ENCODE measurements around the gene XXYLT1.
"Not testable (repeated sequence)": the region's sequence is repeated elsewhere in the genome, so short reads cannot be mapped to it uniquely, and the experiment has no call there.

The XXYLT1 gene

GRCh38 chr3:195204360-195205163 is 66.4 kb downstream of the XXYLT1 start:
- no peak for DNase-seq

DNA sequence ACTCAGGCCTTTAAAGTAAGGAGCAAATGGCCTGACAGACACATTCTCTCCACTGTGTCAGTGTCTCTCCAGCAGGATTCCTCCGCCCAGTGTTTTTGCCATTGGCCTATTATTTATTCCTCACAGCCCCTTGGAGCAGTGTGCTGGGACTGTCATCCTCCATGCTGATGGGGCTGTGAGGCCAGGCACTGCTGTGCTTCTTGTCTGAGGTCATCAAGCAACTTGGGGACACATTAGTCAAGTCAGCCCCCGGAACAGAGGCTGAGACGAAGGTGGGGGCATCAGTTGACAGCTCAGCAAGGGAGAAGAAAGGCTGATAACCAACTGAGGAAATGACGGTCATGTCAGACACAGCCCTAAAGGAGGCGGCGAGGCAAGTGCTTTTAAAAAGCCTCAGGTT is 67.4 kb downstream of the XXYLT1 start:
- no peak for DNase-seq

- no peak for DNase-seq
Observed at GRCh38 chr3:195201295-195201694, 69.7 kb downstream of the XXYLT1 start.

GRCh38 chr3:195200010-195200822 is 70.7 kb downstream of the XXYLT1 start:
- DNase-seq = no peak

- DNase-seq = no peak
Observed at GRCh38 chr3:195198426-195199346, 72.3 kb downstream of the XXYLT1 start.

DNA sequence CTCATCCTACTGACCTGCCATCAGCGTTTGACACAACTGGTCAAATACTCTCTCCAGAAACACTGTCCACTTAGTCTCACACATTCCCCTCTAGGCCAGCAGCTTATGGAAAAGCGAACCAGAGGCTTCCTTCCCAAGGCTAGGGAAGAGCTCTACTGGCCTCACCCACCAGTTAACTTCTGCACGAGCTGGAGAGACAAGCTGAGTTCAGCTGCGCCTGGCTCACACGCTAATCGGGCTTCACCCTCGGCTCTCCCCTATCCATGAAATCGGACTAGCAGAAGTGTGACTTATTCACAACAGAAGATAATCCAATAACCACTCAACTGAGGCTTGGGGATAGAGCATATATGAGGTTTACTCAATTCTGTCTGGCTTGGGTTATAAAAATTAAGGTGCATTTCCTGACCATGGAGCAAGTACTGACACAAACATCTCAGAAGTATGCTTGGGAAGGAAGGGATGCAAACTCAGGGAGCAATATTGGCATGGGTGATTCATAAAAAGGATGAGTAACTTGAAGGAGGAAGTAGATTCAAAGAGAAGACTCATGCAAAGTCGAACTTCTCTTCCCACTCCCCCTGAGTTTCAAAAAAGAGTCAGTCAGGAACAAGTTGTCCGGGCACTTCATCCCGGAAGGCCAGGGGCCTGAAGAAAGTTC is 73.1 kb downstream of the XXYLT1 start:
- DNase-seq = no peak

- no peak for DNase-seq
Observed at GRCh38 chr3:195196266-195196665, 74.7 kb downstream of the XXYLT1 start.

DNA sequence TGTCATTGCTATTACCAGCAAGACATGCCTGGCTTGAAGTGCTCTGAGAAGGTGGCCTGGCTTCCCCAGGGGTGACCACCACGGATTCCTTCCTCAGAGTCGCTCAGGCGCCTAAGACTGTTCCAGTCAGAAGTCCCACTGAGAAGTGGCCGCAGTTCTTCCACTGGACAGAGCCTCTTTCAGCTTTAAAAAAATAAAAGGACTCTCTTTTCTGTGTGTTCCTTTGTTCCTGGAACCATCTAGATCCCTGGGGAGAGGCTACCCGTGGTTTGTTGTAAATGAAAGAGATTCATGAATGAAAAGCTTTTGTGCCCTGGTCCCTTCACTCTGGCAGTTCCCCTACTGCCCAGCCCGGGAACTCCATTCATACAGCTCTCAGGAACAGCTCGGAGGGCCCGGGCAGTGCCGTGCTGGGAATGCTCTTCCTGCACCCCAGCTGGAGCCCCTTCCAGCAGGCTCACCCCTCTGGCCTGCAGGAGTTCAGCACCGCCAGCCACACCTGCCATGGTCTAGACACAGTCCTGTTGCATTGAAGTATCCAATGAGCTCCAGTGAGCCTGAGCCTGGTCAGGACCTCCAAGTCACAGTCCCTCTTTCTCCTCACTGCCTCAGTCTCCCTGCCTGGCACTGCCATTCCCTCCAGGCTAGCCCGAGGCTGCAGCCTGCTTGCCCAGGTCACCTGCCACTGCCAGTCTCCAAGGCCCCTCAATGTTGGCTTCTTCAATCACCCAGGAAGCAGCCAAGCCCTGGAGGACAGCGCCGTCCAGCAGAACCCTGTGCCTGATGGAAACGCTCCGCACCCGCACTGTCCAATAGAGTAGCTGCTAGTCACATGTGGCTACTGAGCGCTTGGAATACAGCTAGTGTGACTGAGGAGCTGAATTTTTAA is 75.4 kb downstream of the XXYLT1 start:
- DNase-seq = no peak

DNA sequence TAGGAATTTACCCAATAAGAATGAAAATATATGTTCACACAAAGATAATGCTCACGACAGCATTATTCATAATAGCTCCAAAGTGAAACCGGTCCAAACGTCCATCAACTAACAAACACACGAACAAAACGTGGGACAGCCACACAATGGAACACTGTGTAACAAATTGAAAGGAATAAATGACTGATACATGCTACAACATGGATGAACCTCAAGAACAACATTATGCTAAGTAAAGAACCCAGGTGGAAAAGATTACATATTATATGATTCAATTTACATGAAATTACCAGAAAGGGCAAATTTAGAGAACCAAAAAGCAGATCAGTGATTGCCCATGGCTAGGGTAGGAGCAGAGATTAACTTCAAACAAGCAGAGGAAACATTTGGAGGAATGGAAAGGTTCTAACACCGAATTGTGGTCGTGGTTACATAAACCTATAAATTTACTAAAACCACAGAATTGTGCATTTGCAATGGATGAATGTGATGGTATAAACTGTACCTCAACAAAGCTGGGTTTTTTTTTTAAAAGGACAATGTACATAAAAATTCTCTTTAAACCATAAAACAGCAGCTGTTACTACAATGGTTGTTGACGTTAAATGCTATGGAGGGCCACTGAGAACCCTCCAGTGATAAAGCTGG is 76.3 kb downstream of the XXYLT1 start:
- no peak for DNase-seq

DNA sequence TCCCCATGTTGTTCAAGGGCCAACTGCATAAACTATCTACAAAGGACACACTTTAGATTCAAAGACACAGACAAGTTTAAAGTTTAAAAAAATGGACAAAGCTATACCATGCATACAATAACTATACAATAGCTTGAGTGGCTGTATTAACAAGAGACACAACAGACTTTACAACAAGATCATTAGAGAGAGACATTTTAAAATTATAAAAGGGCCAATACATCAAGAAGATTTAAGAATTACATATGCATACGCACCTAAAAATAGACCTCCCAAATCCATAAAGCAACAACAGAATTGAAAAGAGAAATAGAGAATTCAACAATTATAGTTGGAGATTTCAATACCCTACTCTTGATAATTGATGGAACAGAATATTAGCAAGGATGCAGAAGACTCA is 79.4 kb downstream of the XXYLT1 start:
- DNase-seq = no peak

GRCh38 chr3:195189821-195190220 is 81.1 kb downstream of the XXYLT1 start:
- DNase-seq = no peak

GRCh38 chr3:195188426-195188927 is 82.5 kb downstream of the XXYLT1 start:
- no peak for DNase-seq

- DNase-seq = no peak
Observed at GRCh38 chr3:195187609-195188425, 83.1 kb downstream of the XXYLT1 start.

- DNase-seq = not testable (repeated sequence)
Observed at GRCh38 chr3:195186710-195187047, 84.3 kb downstream of the XXYLT1 start.

DNA sequence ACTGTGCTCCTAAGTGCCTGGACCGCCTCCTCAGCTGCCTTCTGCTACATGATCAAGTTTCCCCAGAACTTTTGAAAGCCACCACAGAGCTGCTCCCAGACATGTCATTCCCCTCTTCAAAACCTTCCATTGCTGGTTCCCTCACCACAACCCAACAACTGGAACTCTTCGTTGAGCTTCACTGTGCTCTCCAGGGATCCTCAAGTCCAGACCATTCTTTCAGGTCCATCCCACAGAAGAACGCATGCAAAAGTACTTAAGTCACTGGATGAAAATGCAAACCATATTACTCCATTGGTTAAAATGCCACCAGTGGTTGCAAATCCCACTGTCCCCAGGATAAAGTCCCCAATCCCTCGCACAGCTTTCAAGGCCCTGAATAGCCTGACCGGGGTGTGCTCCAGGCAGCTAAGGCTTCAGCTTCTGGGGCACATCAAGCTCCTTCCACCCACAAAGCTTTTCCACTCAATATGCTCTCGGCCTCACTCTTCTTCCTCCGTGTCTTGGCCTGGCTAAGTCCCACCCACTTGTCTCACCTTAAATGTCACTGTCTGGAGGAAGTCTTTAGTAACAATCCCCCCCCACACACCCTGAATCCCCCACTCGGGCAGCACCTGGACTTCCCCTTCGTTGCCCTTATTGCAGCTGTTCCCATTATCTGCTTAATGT is 84.8 kb downstream of the XXYLT1 start:
- no peak for DNase-seq

DNA sequence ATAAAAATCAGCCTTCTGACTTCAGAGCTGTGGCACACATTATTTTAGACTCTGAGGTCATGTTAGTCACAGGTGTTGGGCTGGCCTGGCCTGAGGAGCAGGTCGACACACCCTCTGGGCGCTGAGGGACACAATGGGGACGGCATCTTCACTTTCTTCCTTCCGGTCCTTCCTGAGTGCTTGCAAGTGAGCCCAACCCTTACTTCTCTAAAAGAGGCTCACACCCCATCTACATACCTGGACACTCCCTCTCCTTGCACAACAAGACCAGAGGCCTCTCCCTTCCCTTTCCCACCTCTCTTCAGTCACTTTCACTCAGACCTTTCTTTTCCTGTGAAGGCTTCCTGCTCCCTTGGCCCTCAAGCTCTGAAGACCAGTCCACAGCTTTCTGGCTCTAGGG is 85.4 kb downstream of the XXYLT1 start:
- DNase-seq = no peak

DNA sequence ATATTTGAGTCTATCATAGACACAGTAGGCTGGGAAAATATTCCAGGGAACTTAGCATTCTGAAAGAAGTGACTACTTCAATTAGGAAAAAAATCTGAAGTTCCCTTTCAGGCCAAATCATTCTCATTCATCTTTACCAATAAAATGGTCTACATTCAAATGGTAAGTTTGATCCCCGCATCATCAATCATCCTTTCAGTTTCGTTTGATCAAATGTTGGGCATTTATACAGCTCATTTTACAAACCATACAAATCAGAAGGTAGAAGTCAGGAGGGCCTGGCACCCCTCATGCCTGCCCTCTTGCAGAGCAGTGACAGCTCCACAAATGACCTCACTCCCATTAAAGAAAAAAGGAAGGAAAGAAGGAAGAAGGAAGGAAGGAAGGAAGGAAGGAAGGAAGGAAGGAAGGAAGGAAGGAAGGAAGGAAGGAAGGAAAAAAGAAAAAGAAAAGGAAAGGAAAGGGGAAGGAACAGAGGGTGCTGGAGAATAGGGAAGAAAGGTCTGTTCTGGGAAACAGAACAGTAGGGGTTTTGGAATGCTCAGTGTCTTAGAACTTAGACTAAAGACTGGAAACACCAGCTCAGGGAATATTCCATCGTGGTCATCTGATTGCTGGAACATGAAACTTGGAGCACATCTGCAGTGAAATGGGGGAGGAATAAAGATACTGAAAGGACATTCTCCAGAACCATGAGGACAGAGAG is 86.1 kb downstream of the XXYLT1 start:
- DNase-seq = no peak

- no peak for DNase-seq
Observed at GRCh38 chr3:195183071-195183776, 87.7 kb downstream of the XXYLT1 start.

Data from KG1 (cell line).